A673 (cell line): Measurements from ENCODE around the gene ZNF24. TPM values are rescaled to one million over a fixed set of nuclear protein-coding genes. Genes with fewer than 3 reads are reported as not detected.

ENCODE experiments used
- BruUV-seq: library from RNA; stranded (reverse); fragments of 400-500 nt; replicated peaks from 2 replicates; lab custom pipeline; 2021; lab: Mats Ljungman, UMichigan
- CTCF ChIA-PET: fragments of 300-600 bp; sonication (Branson Sonifier 250); formaldehyde crosslinking; loops from one replicate; lab custom pipeline; 2022; ENCODE audit warnings: antibody characterized with exemption; lab: Charles Lee
- POLR2A ChIA-PET: fragments of 300-600 bp; sonication (Branson Sonifier 250); formaldehyde crosslinking; loops from one replicate; lab custom pipeline; 2022; ENCODE audit warnings: antibody characterized with exemption; ENCODE audit not compliant: low non-redundant PET; lab: Charles Lee
- DNase-seq: peaks from one replicate; pipeline ENCODE4 v3.0.0-alpha.2; 2015; ENCODE audit warnings: low spot score
- H3K27ac ChIP-seq: fragments of 200-600 bp; sonication (generic); 2 replicates; pipeline ENCODE4 v1.5.1; 2016; ENCODE audit warnings: mixed run types, low read depth, mild to moderate bottlenecking, mixed read lengths, antibody characterized with exemption, low read length; ENCODE audit not compliant: poor library complexity, severe bottlenecking
- H3K27me3 ChIP-seq: fragments of 200-600 bp; sonication (generic); replicated peaks from 2 replicates; pipeline ENCODE4 v1.6.1; 2017; ENCODE audit warnings: mixed run types, low read depth, mild to moderate bottlenecking, mixed read lengths, antibody characterized with exemption, low read length; ENCODE audit not compliant: insufficient read depth, poor library complexity
- H3K36me3 ChIP-seq: fragments of 200-600 bp; sonication (generic); 2 replicates; pipeline ENCODE4 v1.6.1; 2016; ENCODE audit warnings: mixed run types, mild to moderate bottlenecking, mixed read lengths, antibody characterized with exemption, low read length; ENCODE audit not compliant: insufficient read depth, poor library complexity, severe bottlenecking
- H3K4me1 ChIP-seq: fragments of 200-600 bp; sonication (generic); 2 replicates; pipeline ENCODE4 v1.6.1; 2017; ENCODE audit warnings: mixed run types, mild to moderate bottlenecking, mixed read lengths, antibody characterized with exemption, low read length; ENCODE audit not compliant: insufficient read depth, poor library complexity, severe bottlenecking
- H3K4me3 ChIP-seq: fragments of 200-600 bp; sonication (generic); 2 replicates; pipeline ENCODE4 v1.5.1; 2016; ENCODE audit warnings: low read depth, mixed run types, mild to moderate bottlenecking, mixed read lengths, low read length; ENCODE audit not compliant: poor library complexity, severe bottlenecking
- H3K9me3 ChIP-seq: fragments of 200-600 bp; sonication (generic); 2 replicates; pipeline ENCODE4 v1.6.1; 2016; ENCODE audit warnings: mixed run types, low read depth, mild to moderate bottlenecking, mixed read lengths, antibody characterized with exemption, low read length; ENCODE audit not compliant: poor library complexity, severe bottlenecking
- CTCF ChIP-seq: fragments of 300-800, 200-600 bp; sonication (generic); conservative IDR thresholded peaks from 2 replicates; pipeline ENCODE4 v1.5.1; 2017; ENCODE audit warnings: low read depth, mild to moderate bottlenecking, antibody characterized with exemption, low read length, moderate library complexity, mixed read lengths
- EZH2 ChIP-seq: fragments of 200-600 bp; sonication (generic); IDR thresholded peaks from 2 replicates; pipeline ENCODE4 v1.6.1; 2017; ENCODE audit warnings: borderline replicate concordance, low read depth, mild to moderate bottlenecking, mixed read lengths, antibody characterized with exemption, low read length; ENCODE audit not compliant: poor library complexity, severe bottlenecking
- intact Hi-C: fragments of 100-400 bp; cut with micrococcal nuclease; formaldehyde crosslinking; loops from one replicate; pipeline ENCODE4 v1.10.0; 2022; ENCODE audit not compliant: unreplicated experiment
- total RNA-seq: library from RNA; stranded (reverse); gene quantifications from 2 replicates; pipeline ENCODE4 v1.2.3, GENCODE V29; 2021

Gene ZNF24
- total RNA-seq, 1 experiment from 2014 or later = 63.3 TPM

- no peak overlapping the region for H3K27ac ChIP-seq
- no peaks in the 10 kb centered on the region for H3K9me3 ChIP-seq
- TF ChIP-seq EZH2 (no peak), CTCF (no peak)
- ChIA-PET POLR2A (no interaction called here), CTCF (no interaction called here)
- no peaks in the 10 kb centered on the region for H3K36me3 ChIP-seq
- H3K4me1 ChIP-seq = no peaks in the 10 kb centered on the region
- H3K4me3 ChIP-seq = no peak overlapping the region
- intact Hi-C loops = loop anchor here (10.0 kb wide), 1 partner anchor 347 kb away; no protein-coding TSS in a partner anchor
- no peak for DNase-seq
- BruUV-seq = no TSS peak
- no peaks in the 10 kb centered on the region for H3K27me3 ChIP-seq
Measured at GRCh38 chr18:35352283-35352682, 8.1 kb upstream of the ZNF24 start.

DNA sequence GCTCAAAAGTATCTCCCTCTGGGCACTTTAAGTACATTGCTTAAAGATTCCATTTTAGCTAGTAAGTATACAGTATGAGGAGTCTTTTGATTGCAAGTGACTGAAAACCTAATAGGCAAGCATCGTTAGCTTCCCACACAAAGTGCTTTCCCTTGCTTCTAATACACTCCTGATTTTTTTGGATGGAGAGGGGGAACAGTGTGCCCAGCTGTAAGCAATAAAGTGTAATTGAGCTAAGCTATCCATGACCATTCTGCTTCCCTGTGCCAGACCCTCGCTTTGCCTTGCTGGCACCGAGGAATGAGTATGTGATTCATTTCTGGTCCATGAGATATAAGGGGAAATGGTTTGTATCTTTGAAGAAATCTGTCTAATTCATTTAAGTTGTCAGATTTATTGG is 3.8 kb upstream of the ZNF24 start:
- CTCF ChIA-PET = no interaction called here
- intact Hi-C loops = no loop called here

DNA sequence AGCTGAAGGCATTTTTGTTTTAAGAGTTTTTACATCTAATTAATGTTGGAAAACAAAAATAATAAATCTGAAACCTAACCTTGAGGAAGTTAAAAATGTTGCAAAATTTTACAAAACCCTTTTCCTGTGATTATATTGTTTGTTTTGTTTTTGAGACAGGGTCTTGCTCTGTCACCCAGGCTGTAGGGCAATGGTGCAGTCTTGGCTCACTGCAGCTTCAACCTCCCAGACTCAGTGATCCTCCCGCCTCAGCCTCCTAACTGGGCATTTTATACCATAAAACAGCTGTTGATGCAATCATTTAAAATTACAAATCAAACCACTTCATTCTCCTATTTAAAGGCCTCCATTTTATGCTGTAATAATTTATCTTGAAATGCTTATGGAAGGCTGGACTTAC is 1.7 kb upstream of the ZNF24 start:
- H3K4me3 ChIP-seq = no peak overlapping the region
- no peaks in the 10 kb centered on the region for H3K27me3 ChIP-seq
- intact Hi-C loops = no loop called here
- H3K27ac ChIP-seq = no peak overlapping the region
- CTCF ChIA-PET = no interaction called here
- no peaks in the 10 kb centered on the region for H3K9me3 ChIP-seq
- H3K4me1 ChIP-seq = peaks cover 5% of the 10 kb centered on the region
- no TSS peak for BruUV-seq
- TF ChIP-seq CTCF (no peak), EZH2 (no peak)
- POLR2A ChIA-PET = no interaction called here
- H3K36me3 ChIP-seq = peaks cover 2% of the 10 kb centered on the region
- no peak for DNase-seq

More for the DNA sequence above, 3.8 kb upstream of the ZNF24 start:
- Histone ChIP-seq H3K9me3 (no peaks in the 10 kb centered on the region), H3K4me3 (no peak overlapping the region), H3K27ac (no peak overlapping the region), H3K4me1 (peaks cover 2% of the 10 kb centered on the region), H3K36me3 (no peaks in the 10 kb centered on the region), H3K27me3 (no peaks in the 10 kb centered on the region)
- no TSS peak for BruUV-seq
- DNase-seq = no peak
- TF ChIP-seq EZH2 = no peak
- no peak for TF ChIP-seq CTCF
- POLR2A ChIA-PET = no interaction called here
